GM18861 (cell line): ENCODE data around the gene DLG2.

Source experiments
- ATAC-seq: cut with Tn5 transposase; IDR thresholded peaks from one replicate; pipeline ENCODE4 v1.9.1; 2021; ENCODE audit not compliant: unreplicated experiment

The DLG2 gene

DNA sequence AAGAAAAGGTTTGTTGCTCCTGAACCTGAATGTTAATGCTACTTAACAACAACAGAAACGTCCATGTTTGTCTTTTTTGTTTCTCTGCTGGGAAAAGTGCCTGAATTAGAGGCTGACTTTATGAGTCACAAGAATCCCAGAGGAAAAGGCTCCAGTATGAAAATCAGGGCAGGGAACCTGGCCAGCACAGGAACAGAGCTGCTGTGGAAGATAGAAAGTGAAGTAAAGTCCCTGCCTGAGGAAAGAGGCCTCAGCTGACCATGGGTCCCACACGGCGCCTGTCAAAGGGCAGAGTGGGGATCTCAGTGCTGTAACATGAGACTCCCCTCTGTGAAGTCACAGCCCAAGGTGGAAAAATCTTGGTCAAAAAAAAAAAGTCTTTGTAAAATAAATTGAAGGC lies 1708.7 kb downstream of the DLG2 start:
- ATAC-seq, result no peak

GRCh38 chr11:83914995-83915394 lies 1712.1 kb downstream of the DLG2 start:
- ATAC-seq, result no peak

DNA sequence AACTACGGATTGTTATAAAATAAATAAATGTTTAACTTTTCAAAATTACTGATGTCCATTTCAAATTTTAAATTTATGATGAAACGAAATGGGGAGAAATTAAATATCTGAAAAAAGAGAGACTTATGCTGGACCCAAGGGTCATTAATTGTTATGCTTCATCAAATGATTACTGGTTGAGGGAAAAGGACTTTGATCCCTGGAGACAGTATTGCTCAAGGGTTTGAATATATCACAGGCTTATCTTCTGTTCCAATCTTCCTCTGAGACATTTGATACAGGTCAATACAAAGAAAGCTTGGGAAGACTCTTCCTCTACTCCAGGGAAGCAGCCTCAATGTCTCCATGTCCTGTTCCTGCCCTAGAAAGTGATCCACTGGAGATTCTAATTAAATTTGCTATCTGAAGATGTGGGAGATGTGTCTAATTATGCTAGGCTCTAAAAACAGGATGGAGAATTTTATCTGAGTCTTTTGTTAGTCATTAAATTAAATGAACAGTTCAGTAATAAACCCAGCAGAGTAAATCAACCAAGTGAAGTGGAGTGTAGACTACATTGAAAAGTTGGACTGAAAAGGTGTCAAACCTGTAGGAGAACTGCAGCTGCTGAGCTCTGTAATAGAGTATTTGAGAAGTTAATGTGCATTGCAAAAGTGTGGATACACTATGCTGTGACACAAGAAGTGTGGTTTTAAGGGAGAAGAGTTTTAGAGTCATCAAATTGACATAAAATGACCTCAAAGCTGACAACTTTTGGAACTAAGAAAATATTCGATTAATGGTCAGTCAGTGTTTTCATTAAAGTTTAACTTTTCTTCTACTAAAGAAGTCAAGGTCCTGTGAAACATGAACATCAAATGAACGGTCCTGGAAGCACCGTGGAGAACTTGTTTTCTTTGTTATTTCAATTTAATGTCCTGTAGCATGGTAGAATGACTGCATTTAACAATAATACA lies 1717.3 kb downstream of the DLG2 start:
- no peak for ATAC-seq

GRCh38 chr11:83908298-83908856 lies 1718.8 kb downstream of the DLG2 start:
- ATAC-seq, result no peak

DNA sequence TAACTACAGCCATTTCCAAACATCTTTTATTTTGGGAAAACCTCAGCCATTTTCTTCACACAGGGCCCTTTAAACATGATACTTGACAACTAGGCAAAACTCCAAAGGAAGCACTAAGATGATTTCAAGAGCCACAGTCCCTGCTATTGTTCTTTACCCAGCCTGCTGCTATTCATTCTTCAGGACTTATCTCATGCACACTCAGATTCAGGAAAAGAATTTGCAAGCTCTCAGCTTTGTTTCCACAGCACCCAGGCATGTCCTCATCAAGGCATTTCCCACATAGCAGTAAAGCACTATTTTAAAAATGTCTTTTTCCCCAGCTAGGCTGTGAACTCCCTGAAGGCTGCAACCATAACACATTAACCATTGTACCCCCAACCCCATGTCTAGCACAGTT lies 1731.6 kb downstream of the DLG2 start:
- no peak for ATAC-seq

- ATAC-seq, result no peak
Measured at GRCh38 chr11:83881428-83881827, 1745.7 kb downstream of the DLG2 start.

- ATAC-seq, result no peak
Measured at GRCh38 chr11:83871054-83871453, 1756.1 kb downstream of the DLG2 start.

- no peak for ATAC-seq
Measured at GRCh38 chr11:83866655-83867054, 1760.5 kb downstream of the DLG2 start.

- no peak for ATAC-seq
Measured at GRCh38 chr11:83865636-83866461, 1761.3 kb downstream of the DLG2 start.

DNA sequence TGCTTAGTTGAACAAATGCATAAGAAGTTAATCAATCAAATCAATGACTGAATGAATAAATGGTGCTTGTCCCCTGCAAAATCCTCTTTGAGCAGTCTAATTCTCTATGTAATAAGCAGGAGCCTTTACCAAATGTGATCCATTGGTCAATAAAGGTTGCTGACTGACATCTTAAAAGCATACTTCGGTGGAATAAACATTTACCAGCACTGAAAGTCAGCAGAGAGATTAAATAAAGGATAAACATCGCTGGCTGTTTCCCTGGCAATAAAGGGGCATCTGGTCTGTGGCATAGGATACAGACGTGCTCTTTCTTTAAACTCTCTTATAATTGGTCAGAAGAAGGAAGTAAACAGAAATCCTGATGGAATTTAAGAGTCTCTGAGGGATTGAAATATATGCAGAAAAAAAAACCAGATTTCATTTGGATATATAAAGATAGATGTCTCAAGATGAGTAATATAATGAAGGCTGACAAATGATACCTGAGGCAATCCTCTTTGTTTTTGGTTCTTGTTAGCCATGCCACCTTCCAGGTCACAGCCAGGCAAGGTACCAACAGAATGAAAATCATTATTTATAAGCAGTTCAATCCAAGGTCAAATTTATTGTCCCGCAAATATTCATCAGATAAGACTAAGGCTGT lies 1762.6 kb downstream of the DLG2 start:
- ATAC-seq, result no peak

- no peak for ATAC-seq
Measured at GRCh38 chr11:83863272-83863671, 1763.9 kb downstream of the DLG2 start.

DNA sequence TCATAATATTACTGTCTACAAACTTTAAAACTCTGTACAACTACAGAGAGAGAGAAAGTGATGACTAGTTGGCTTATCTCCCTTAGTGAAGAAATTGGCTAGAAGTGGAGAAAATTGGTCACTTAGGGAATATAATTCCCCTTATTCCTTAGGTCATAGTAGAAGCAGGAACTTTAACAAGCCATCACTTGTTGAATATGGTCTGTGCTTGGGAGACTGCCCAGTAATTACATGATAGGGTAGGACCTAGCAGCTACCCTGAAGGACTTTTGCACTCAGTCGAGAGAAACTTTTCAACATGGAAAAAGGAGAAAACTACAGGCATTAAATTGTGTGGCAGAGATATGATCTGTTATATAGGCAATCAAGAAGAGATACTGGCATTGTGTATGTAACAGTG lies 1764.5 kb downstream of the DLG2 start:
- ATAC-seq, result no peak

- no peak for ATAC-seq
Measured at GRCh38 chr11:83862033-83862432, 1765.1 kb downstream of the DLG2 start.

GRCh38 chr11:83858694-83859093 lies 1768.5 kb downstream of the DLG2 start:
- ATAC-seq, result no peak

DNA sequence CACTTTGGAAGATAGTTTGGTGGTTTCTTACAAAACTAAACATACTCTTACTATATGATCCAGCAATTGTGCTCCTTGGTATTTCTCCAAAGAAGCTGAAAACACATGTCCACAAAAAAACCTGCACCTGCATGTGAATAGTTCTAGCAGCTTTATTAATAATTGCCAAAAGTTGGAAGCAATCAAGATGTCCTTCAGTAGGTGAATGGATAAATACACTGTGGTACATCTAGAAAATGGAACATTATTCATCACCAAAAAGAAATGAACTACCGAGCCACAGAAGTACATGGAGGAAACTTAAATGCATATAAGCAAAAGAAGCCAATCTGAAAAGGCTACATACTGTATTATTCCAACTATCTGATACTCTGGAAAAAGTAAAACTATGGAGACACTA lies 1771.9 kb downstream of the DLG2 start:
- ATAC-seq, result no peak

GRCh38 chr11:83852775-83853442 lies 1774.2 kb downstream of the DLG2 start:
- ATAC-seq, result no peak

- ATAC-seq, result no peak
Measured at GRCh38 chr11:83852012-83852411, 1775.1 kb downstream of the DLG2 start.

DNA sequence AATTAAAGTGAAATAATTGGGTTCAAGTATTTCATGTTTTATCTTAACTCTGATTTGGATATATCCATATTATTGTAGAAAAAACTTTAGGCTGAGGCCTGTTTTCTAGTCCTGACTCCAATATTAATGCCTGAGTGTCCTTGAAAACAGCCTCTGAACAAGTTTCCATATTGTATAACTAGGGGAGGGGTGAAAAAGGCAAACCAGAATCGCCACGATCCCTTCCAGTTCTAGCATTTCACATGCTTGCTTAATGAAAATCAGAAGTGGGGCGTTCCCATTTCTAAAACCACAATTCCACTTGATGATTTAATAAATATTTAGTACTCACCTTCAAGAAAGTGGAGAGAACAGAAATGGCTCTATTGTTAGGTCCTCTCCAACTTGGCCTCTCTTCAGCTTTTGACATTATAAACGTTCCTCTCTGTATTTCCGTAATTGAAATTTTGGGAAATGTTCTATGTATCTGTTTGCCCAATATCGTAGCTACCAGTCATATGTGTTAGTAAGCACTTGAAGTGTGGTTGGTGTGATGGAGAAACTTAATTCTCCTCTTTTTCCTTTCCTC lies 1779.6 kb downstream of the DLG2 start:
- no peak for ATAC-seq

- ATAC-seq, result no peak
Measured at GRCh38 chr11:83845797-83846196, 1781.3 kb downstream of the DLG2 start.

- ATAC-seq, result no peak
Measured at GRCh38 chr11:83840326-83840725, 1786.8 kb downstream of the DLG2 start.
